NB4 (cell line): Measurements from ENCODE around the gene SMYD3.

ENCODE experiments used
- MYC ChIP-seq: IDR thresholded peaks from 2 replicates; pipeline ENCODE4 v1.6.1; 2011; ENCODE audit warnings: low read depth, low read length
- POLR2A ChIP-seq: IDR thresholded peaks from 2 replicates; pipeline ENCODE4 v1.6.1; 2011; ENCODE audit warnings: mild to moderate bottlenecking; ENCODE audit not compliant: insufficient read length; ENCODE audit errors: extremely low read depth
- TF ChIP-seq, protein P1 (sequence below): IDR thresholded peaks from one replicate; pipeline ENCODE4 v1.5.1; 2012; ENCODE audit warnings: low read depth, low read length

DNA sequence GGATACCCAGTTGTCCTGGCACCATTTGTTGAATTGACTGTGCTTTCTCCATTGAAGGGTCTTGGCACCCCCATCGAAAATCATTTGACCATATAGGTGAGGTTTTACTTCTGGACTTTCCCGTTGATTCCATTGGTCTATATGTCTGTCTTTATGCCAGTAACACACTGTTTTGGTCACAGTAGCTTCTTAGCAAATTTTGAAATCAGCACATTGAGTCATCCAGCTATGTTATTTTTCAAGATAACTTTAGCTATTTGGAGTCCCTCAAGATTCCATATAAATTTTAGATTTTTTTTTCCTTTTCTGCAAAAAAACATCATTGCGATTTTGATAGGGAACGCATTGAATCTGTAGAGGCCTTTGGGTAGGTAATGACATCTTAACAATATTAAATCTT lies 235.6 kb downstream of the SMYD3 start:
- TF ChIP-seq, protein P1, sequence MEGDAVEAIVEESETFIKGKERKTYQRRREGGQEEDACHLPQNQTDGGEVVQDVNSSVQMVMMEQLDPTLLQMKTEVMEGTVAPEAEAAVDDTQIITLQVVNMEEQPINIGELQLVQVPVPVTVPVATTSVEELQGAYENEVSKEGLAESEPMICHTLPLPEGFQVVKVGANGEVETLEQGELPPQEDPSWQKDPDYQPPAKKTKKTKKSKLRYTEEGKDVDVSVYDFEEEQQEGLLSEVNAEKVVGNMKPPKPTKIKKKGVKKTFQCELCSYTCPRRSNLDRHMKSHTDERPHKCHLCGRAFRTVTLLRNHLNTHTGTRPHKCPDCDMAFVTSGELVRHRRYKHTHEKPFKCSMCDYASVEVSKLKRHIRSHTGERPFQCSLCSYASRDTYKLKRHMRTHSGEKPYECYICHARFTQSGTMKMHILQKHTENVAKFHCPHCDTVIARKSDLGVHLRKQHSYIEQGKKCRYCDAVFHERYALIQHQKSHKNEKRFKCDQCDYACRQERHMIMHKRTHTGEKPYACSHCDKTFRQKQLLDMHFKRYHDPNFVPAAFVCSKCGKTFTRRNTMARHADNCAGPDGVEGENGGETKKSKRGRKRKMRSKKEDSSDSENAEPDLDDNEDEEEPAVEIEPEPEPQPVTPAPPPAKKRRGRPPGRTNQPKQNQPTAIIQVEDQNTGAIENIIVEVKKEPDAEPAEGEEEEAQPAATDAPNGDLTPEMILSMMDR: no peak
- TF ChIP-seq POLR2A: no peak
- no peak for TF ChIP-seq MYC
